OCI-LY1 (cell line): ENCODE measurements around the gene SURF4.

ENCODE experiments used
- H2AFZ ChIP-seq: fragments of 200-600 bp; sonication (generic), shearing (Covaris generic); 2 replicates; pipeline ENCODE4 v1.6.0; 2014; ENCODE audit warnings: antibody characterized with exemption, mild to moderate bottlenecking, low read length
- H3F3A ChIP-seq: fragments of 200-600 bp; sonication (generic), shearing (Covaris generic); 2 replicates; pipeline ENCODE4 v1.6.0; 2014; ENCODE audit warnings: mild to moderate bottlenecking, antibody characterized with exemption, low read length, moderate library complexity; ENCODE audit not compliant: insufficient read depth
- H3K27ac ChIP-seq: fragments of 200-600 bp; sonication (generic); 2 replicates; pipeline ENCODE4 v1.5.1; 2014; ENCODE audit warnings: low read length, mixed run types, mild to moderate bottlenecking, low read depth; ENCODE audit not compliant: poor library complexity, severe bottlenecking
- H3K27me3 ChIP-seq: fragments of 200-600 bp; sonication (generic); 2 replicates; pipeline ENCODE4 v1.6.0; 2014; ENCODE audit warnings: antibody characterized with exemption, mild to moderate bottlenecking, low read length, moderate library complexity; ENCODE audit not compliant: insufficient read depth
- H3K36me3 ChIP-seq: fragments of 200-600 bp; sonication (generic); 2 replicates; pipeline ENCODE4 v1.6.1; 2014; ENCODE audit warnings: mild to moderate bottlenecking, antibody characterized with exemption, low read length, moderate library complexity, mixed read lengths; ENCODE audit not compliant: insufficient read depth
- H3K4me1 ChIP-seq: fragments of 200-600 bp; sonication (generic); 2 replicates; pipeline ENCODE4 v1.5.1; 2014; ENCODE audit warnings: mild to moderate bottlenecking, low read length, moderate library complexity; ENCODE audit not compliant: insufficient read depth, severe bottlenecking
- H3K4me2 ChIP-seq: fragments of 200-600 bp; sonication (generic), shearing (Covaris generic); 2 replicates; pipeline ENCODE4 v1.6.1; 2014; ENCODE audit warnings: low read length
- H3K4me3 ChIP-seq: fragments of 200-600 bp; sonication (generic); 2 replicates; pipeline ENCODE4 v1.5.1; 2014; ENCODE audit warnings: low read length, low read depth, mild to moderate bottlenecking, mixed read lengths; ENCODE audit not compliant: poor library complexity, severe bottlenecking
- H3K79me2 ChIP-seq: fragments of 200-600 bp; shearing (Covaris generic); 2 replicates; pipeline ENCODE4 v1.6.1; 2016; ENCODE audit warnings: mixed run types, low read length, mixed read lengths; ENCODE audit not compliant: insufficient read depth
- H3K9ac ChIP-seq: fragments of 200-600 bp; sonication (generic), shearing (Covaris generic); 2 replicates; pipeline ENCODE4 v1.6.1; 2014; ENCODE audit warnings: mild to moderate bottlenecking, low read length, mixed read lengths
- H3K9me2 ChIP-seq: fragments of 200-600 bp; sonication (generic), shearing (Covaris generic); 2 replicates; pipeline ENCODE4 v1.6.1; 2014; ENCODE audit warnings: low read depth, mild to moderate bottlenecking, low read length, mixed read lengths
- H3K9me3 ChIP-seq: fragments of 200-600 bp; shearing (Covaris generic); 2 replicates; pipeline ENCODE4 v1.6.1; 2014; ENCODE audit warnings: low read length, mixed read lengths
- H4K20me1 ChIP-seq: fragments of 200-600 bp; sonication (generic), shearing (Covaris generic); 2 replicates; pipeline ENCODE4 v1.6.0; 2016; ENCODE audit warnings: mild to moderate bottlenecking, low read length; ENCODE audit not compliant: insufficient read depth
- CTCF ChIP-seq: fragments of 200-600 bp; sonication (generic), shearing (Covaris generic); IDR thresholded peaks from 2 replicates; pipeline ENCODE4 v1.5.1; 2017; ENCODE audit warnings: mild to moderate bottlenecking, antibody characterized with exemption, low read length, moderate library complexity, mixed read lengths
- EZH2 ChIP-seq: fragments of 200-600 bp; sonication (generic), shearing (Covaris generic); IDR thresholded peaks from 2 replicates; pipeline ENCODE4 v1.8.0; 2017; ENCODE audit warnings: borderline replicate concordance, mixed run types, mild to moderate bottlenecking, antibody characterized with exemption, low read length, moderate library complexity, mixed read lengths

The SURF4 gene

GRCh38 chr9:133408042-133408441 lies 32.2 kb upstream of the SURF4 start:
- Histone ChIP-seq H3K27ac (no peak overlapping the region), H3K4me1 (no peaks in the 10 kb centered on the region), H3K36me3 (peaks cover 84% of the 10 kb centered on the region), H3K9ac (no peak overlapping the region), H3K4me2 (no peak overlapping the region), H3K9me3 (no peaks in the 10 kb centered on the region), H4K20me1 (no peaks in the 10 kb centered on the region), H3K9me2 (no peaks in the 10 kb centered on the region), H2AFZ (no peak overlapping the region), H3K79me2 (no peaks in the 10 kb centered on the region), H3F3A (no peaks in the 10 kb centered on the region), H3K4me3 (no peak overlapping the region), H3K27me3 (no peaks in the 10 kb centered on the region)
- TF ChIP-seq CTCF (no peak), EZH2 (no peak)

GRCh38 chr9:133406480-133407307 lies 30.8 kb upstream of the SURF4 start:
- no peak overlapping the region for H3K9ac ChIP-seq
- H3K27me3 ChIP-seq, result no peaks in the 10 kb centered on the region
- no peak overlapping the region for H2AFZ ChIP-seq
- no peaks in the 10 kb centered on the region for H3K79me2 ChIP-seq
- H3K9me3 ChIP-seq, result no peaks in the 10 kb centered on the region
- no peaks in the 10 kb centered on the region for H3K4me1 ChIP-seq
- H3K36me3 ChIP-seq, result peaks cover 75% of the 10 kb centered on the region
- H3K27ac ChIP-seq, result no peak overlapping the region
- no peaks in the 10 kb centered on the region for H3F3A ChIP-seq
- H3K4me3 ChIP-seq, result no peak overlapping the region
- no peaks in the 10 kb centered on the region for H3K9me2 ChIP-seq
- no peaks in the 10 kb centered on the region for H4K20me1 ChIP-seq
- no peak overlapping the region for H3K4me2 ChIP-seq
- TF ChIP-seq EZH2, result no peak
- peak; percentile 86 for TF ChIP-seq CTCF

- Histone ChIP-seq H2AFZ (no peak overlapping the region), H4K20me1 (no peaks in the 10 kb centered on the region), H3K4me2 (no peak overlapping the region), H3F3A (no peaks in the 10 kb centered on the region), H3K4me3 (no peak overlapping the region), H3K9ac (no peak overlapping the region), H3K27me3 (no peaks in the 10 kb centered on the region), H3K9me3 (no peaks in the 10 kb centered on the region), H3K4me1 (no peaks in the 10 kb centered on the region), H3K27ac (no peak overlapping the region), H3K36me3 (peaks cover 68% of the 10 kb centered on the region), H3K79me2 (no peaks in the 10 kb centered on the region), H3K9me2 (no peaks in the 10 kb centered on the region)
- TF ChIP-seq EZH2 (no peak), CTCF (no peak)
Measured at GRCh38 chr9:133405508-133406438, 29.9 kb upstream of the SURF4 start.
